HG02610 (cell line): Measurements from ENCODE around the gene RPH3AL.

Experiments used
- ATAC-seq: cut with Tn5 transposase; IDR thresholded peaks from one replicate; pipeline ENCODE4 v1.9.1; 2021; ENCODE audit warnings: mild to moderate bottlenecking, moderate library complexity; ENCODE audit not compliant: unreplicated experiment

The RPH3AL gene

DNA sequence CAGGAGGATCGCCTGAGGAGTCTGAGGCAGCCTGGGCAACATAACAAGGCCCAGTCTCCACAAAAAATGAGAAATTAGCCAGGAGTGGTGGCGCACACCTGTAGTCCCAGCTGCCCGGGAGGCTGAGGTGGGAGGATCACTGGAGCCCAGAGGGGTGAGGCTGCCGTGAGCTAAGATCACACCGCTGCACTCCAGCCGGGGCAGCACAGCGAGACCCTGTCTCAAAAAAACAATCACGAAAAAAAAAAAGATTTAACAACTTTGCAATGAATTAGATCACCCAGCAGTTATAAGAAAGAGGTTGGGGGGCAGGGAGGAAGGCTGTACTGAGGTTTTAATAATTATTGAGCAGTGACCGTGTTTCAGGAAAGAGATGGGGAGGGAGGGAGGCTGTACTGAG is 49.4 kb downstream of the RPH3AL start:
- ATAC-seq = no peak

DNA sequence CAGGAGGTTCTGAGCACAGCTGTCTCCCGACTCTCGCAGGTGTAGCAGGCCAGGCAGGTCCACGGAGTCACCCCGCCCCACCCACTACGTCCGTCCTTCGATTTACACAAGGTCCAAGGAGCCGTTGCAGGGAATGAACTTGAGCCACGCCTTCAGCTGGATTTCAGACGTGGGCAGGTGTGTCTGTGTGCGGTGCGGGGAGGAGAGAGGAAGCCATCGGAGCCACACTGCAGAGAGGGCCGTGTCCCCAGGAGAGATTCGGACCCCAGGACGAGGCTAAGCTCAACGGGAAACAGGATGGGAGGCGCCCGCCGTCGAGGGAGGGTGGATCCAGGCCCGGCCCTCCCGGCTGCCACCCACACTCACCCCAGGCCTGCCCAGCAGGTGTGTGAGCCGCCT is 50.3 kb downstream of the RPH3AL start:
- ATAC-seq = no peak

- ATAC-seq = no peak
These were observed 50.8 kb downstream of the RPH3AL start for GRCh38 chr17:301681-302299.

DNA sequence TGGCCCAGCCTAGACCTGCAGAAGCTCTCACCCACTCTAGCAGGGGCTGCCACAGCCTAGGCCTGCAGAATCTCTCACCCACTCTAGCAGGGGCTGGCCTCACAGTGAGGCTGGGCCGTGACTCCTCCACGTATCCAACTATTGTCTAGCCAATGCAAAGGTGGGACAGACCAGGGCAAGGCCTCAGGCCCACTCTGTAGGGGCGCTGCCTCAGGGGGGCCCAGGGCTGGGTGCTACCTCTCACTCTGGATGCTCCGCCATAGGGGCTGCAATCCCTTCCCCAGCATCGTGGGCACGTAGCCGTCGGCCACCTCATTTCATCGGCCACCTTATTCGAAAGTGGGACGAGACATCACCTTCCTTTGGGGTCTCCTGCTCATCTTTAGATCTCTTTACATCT is 51.7 kb downstream of the RPH3AL start:
- ATAC-seq = no peak

- ATAC-seq = no peak
These were observed 53.1 kb downstream of the RPH3AL start for GRCh38 chr17:299546-299945.

GRCh38 chr17:298791-299450 is 53.7 kb downstream of the RPH3AL start:
- no peak for ATAC-seq

DNA sequence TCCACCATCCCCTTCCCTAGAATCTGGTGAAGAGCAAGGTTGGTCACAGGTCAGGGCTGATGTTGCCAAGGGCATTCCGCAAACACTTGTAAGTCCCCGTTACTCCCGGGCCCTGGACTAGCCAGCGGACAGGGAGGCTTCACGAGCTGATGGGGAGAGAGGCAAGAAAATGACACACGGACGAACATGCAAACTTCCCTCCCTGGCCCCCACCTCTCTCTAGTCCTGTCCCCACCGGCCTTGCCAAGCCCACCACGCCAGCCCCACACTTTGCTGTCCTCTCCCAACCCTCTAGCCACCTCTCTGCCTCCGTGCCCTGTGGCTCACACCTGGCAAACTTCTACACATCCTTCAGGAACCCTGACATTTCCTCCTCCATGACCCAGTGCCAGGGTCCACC is 54.8 kb downstream of the RPH3AL start:
- no peak for ATAC-seq

- no peak for ATAC-seq
These were observed 55.5 kb downstream of the RPH3AL start for GRCh38 chr17:296906-297690.

DNA sequence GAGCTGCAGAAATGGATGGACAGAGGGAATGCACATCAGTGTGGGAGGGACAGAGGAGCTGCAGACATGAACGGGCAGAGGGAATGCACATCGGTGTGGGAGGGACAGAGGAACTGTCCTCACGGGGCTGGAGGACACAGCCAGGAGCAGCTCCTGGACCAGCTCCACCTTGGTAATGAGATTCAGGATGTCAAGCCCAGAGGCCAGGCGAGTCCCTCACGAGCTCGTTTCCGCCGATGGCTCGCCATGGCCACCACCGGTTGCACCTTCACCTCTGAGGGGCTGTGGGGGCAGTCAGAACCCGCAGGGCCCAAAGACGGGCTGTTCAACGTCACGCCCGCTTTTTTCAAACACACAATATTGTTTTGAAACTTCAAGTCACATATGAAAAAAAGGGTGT is 56.2 kb downstream of the RPH3AL start:
- ATAC-seq = no peak

GRCh38 chr17:292531-293382 is 59.9 kb downstream of the RPH3AL start:
- ATAC-seq = no peak

DNA sequence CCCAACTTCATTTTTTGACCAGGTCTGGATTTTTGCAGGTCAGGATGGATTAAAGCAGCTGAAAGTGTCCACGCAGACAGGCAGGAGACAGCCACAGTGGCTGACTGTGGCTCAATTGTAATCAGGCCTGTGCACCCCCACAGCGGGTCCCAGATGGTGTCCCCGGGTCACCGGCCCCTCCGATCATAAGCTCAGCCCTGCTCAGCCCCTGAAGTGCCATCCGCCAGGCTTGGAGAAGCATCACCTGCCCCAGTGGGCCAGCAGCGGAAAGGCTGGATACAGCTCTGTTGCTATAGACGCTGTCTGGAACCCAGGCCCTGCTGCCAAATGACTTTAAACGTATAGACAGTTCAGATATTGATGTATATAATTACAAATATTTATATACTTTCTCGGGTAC is 60.6 kb downstream of the RPH3AL start:
- ATAC-seq = no peak

- ATAC-seq = no peak
These were observed 61.0 kb downstream of the RPH3AL start for GRCh38 chr17:291587-291986.

DNA sequence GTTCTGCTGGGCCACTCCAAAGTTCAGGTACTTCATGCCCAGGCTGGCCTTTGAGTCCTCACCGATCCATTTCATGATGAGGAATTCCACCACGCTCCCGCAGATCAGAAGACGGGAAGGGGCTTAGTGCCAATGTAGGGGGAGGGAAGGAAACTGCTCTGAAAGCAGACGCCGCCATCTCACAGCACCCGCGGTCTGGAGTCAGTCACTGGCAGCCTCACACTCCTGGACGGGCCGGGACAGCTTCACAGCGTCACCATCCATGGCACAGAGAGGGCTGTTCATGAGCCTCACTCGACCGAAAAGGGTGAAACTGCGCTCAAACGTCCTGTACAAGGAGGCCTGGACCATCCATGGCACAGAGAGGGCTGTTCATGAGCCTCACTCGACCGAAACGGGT is 62.0 kb downstream of the RPH3AL start:
- no peak for ATAC-seq

DNA sequence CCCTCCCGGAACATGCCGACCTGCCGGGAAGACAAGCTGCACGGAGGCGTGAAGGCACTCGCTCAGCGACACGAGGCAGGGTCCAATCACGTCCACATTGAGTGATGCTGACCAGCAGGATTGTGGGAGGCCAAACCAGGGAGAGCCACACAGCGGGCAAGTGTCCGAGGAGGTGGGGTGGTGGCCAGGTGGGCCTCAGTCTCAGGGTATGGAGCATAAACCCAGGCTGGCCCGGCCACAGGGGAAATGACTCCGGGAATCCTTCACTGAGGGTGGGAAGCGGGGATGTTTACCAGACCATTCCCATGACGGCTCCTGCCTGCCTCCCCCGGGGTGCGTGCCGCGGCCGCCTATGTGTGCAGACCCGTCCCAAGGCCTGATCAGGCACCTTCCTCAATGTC is 62.5 kb downstream of the RPH3AL start:
- no peak for ATAC-seq

- no peak for ATAC-seq
These were observed 63.2 kb downstream of the RPH3AL start for GRCh38 chr17:289409-289808.

DNA sequence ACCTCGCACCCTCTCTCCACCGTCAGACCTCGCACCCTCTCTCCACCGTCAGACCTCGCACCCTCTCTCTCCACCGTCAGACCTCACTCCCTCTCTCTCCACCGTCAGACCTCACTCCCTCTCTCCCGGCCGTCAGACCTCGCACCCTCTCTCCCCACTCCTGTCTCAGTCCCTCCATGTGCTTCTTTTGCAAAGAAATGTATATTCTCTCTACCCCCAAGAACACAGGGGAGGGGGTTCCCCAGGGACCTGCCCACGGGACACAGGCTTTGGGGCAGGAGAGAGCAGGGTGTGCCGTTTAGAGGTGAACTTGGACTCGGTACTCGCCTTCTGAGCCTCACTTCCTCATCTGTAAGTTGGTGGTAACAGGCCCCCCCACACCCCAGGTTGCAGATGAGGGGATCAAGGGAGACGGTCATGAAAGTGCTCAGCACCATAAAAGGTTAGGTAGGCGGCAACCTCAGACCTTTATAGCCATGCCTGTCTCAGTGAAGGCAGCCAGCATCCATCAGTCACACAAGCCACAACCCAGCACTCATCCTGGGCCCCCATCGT is 63.7 kb downstream of the RPH3AL start:
- ATAC-seq = no peak

DNA sequence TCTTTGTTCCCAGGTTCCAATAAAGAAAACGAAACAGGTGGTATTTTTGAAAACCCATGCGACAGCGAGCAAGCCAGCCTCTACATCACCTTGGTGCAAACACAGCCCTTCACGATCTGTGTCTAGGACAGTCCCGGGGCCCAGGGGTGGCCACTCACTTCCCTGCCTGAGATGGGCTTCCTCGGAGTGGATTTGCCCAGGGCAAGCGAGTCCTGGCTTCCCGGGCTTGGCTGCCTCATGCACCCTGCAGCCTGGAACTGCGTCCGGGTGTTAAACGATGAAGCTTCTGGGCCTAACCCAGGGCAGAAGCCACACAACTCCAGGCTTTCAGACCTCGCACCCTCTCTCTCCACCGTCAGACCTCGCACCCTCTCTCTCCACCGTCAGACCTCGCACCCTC is 66.0 kb downstream of the RPH3AL start:
- ATAC-seq = no peak

DNA sequence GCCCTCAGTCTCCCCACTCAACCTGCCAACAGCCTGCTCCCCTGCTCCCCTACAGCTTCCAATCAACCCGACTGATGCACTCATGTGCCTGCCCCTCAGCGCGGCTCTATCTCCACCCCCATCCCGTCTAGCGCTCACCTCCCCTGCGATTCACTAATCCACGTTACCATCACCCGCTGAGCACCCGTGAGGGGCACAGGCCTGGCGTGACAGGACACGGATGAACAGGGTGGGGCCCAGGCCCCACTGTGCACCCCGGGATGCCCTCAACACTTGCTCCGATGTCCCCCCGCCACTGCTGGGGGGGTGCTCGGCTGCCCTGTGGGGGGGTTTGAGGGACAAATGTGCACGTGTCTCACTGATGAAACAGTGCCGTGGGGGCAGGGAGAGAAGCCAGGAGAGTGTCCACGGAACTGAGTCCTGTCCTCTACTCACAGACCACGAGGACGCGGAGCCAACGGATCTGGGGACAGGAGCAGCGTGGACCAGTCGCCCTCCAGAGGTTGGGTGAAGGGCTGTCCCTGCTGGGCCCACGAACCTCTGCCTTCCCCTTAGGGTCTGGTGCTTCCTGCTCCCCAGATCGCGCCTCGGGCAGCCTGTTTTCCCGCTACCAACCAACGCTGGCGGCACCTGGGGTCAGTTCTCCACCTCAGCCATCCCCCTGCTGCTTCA is 66.7 kb downstream of the RPH3AL start:
- ATAC-seq = no peak

- no peak for ATAC-seq
These were observed 67.8 kb downstream of the RPH3AL start for GRCh38 chr17:284676-285355.
